Renal cortex interstitium (tissue), 11 donors: ENCODE results near the gene MDM1. TPM values are rescaled to one million over a fixed set of nuclear protein-coding genes. Genes with fewer than 3 reads are reported as not detected.

Experiments used
- DNase-seq, 11 donors: peaks; one replicate each; pipeline ENCODE4 v3.0.0-alpha.2; 2013; ENCODE audit warnings: low read depth in 9 of 11, low spot score in 4 of 11; ENCODE audit errors: extremely low read depth in 1 of 11
- polyA plus RNA-seq, 3 donors: library from polyadenylated mRNA; unstranded; fragments of 120-200 nt; gene quantifications; one replicate each; pipeline ENCODE4 v1.2.1, GENCODE V29; 2013; ENCODE audit not compliant: insufficient read length in 3 of 3

The MDM1 gene
- polyA plus RNA-seq, 3 donors: 33.6 to 36.8 (median 36.1) TPM

GRCh38 chr12:68291396-68292036 is 40.6 kb downstream of the MDM1 start:
- DNase-seq: no peak

GRCh38 chr12:68290126-68290525 is 42.0 kb downstream of the MDM1 start:
- no peak for DNase-seq

GRCh38 chr12:68287106-68287505 is 45.1 kb downstream of the MDM1 start:
- DNase-seq: no peak

GRCh38 chr12:68286396-68286795 is 45.8 kb downstream of the MDM1 start:
- DNase-seq: no peak

GRCh38 chr12:68285541-68285940 is 46.6 kb downstream of the MDM1 start:
- no peak for DNase-seq

GRCh38 chr12:68281322-68282077 is 50.7 kb downstream of the MDM1 start:
- DNase-seq: no peak

- no peak for DNase-seq
Observed at GRCh38 chr12:68280240-68280639, 51.9 kb downstream of the MDM1 start.

GRCh38 chr12:68279227-68280054 is 52.7 kb downstream of the MDM1 start:
- DNase-seq: no peak

GRCh38 chr12:68276402-68276930 is 55.7 kb downstream of the MDM1 start:
- DNase-seq: no peak

GRCh38 chr12:68272732-68273131 is 59.4 kb downstream of the MDM1 start:
- no peak for DNase-seq

- no peak for DNase-seq
Observed at GRCh38 chr12:68271346-68271745, 60.8 kb downstream of the MDM1 start.

- DNase-seq: no peak
Observed at GRCh38 chr12:68270358-68270757, 61.8 kb downstream of the MDM1 start.

GRCh38 chr12:68269779-68270178 is 62.4 kb downstream of the MDM1 start:
- no peak for DNase-seq

- DNase-seq: no peak
Observed at GRCh38 chr12:68268967-68269366, 63.2 kb downstream of the MDM1 start.

GRCh38 chr12:68267892-68268396 is 64.2 kb downstream of the MDM1 start:
- no peak for DNase-seq

GRCh38 chr12:68264857-68265256 is 67.3 kb downstream of the MDM1 start:
- no peak for DNase-seq

GRCh38 chr12:68264158-68264855 is 67.9 kb downstream of the MDM1 start:
- no peak for DNase-seq

GRCh38 chr12:68263366-68263765 is 68.8 kb downstream of the MDM1 start:
- no peak for DNase-seq

- DNase-seq: no peak
Observed at GRCh38 chr12:68261896-68262295, 70.3 kb downstream of the MDM1 start.
